ENCODE measurements around the gene PRADC1.

- TF ChIP-seq SIN3A (IDR thresholded peaks at IDR 0.05; ENCODE audit: borderline replicate concordance, insufficient read depth, low read length) (no peak), FOXP2 (optimal IDR thresholded peaks at IDR 0.05; ENCODE audit: borderline replicate concordance, extremely low read depth, extremely low read length, insufficient read depth) (no peak), TAF1 (IDR thresholded peaks at IDR 0.05; ENCODE audit: borderline replicate concordance, insufficient read depth, low read length) (no peak)
Measured at GRCh38 chr2:73257425-73258125, 24.5 kb upstream of the PRADC1 start.
